Measurements from ENCODE around the gene DNAJC19.

DNAJC19 gene

DNA sequence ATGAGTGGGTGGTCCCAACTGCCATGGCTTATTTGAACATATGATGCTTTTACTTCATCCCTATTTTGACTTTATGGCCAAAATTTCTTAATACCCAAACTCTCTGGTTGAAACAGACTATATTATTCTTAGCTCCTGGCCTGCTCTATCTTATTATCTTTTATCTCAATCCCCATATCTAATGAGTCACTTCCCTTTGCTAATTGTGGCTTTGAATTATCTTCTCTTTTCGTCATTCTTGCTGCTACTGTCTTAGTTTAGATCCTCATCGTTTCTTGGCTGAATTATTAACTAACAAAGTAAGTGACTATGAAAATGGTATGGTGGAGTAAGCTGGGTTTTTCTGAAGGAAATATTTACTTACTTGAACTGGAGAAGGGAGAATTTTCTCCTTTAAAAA, 28.2 kb upstream of the DNAJC19 start:
- Histone ChIP-seq H3K27ac (ENCODE audit: low read depth, low read length, poor library complexity, severe bottlenecking) (no peak overlapping the region), H3K4me1 (ENCODE audit: insufficient read depth, low read length, severe bottlenecking) (no peaks in the 10 kb centered on the region), H2AFZ (ENCODE audit: low read length) (no peak overlapping the region), H3K79me2 (ENCODE audit: insufficient read depth, low read length) (no peaks in the 10 kb centered on the region), H3K9me2 (ENCODE audit: low read depth, low read length) (no peaks in the 10 kb centered on the region), H3K27me3 (ENCODE audit: insufficient read depth, low read length) (no peaks in the 10 kb centered on the region), H3K36me3 (ENCODE audit: insufficient read depth, low read length) (no peaks in the 10 kb centered on the region), H3K9ac (ENCODE audit: low read length) (no peak overlapping the region), H4K20me1 (ENCODE audit: insufficient read depth, low read length) (no peaks in the 10 kb centered on the region), H3K4me2 (ENCODE audit: low read length) (no peak overlapping the region), H3F3A (ENCODE audit: insufficient read depth, low read length) (no peaks in the 10 kb centered on the region), H3K9me3 (ENCODE audit: low read length) (no peaks in the 10 kb centered on the region), H3K4me3 (ENCODE audit: low read depth, low read length, poor library complexity, severe bottlenecking) (no peak overlapping the region)
- TF ChIP-seq CTCF (IDR thresholded peaks at IDR 0.05; ENCODE audit: low read length) (no peak), EZH2 (IDR thresholded peaks at IDR 0.05; ENCODE audit: borderline replicate concordance, low read length) (no peak)

DNA sequence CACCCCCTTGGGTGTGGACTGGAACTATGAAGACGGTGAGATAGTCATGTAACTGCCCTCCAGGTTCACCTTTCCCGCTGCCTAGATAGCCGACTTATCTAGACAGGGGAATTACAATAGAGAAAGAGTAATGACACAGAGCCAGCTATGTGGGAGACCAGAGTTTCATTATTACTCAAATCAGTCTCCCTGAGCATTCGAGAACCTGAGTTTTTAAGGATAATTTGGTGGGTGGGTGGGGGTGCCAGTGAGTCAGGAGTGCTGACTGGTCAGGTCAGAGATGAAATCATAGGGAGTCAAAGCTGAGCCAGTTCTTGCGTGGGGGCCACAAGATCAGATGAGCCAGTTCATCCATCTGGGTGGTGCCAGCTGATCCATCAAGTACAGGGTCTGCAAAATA, 19.7 kb upstream of the DNAJC19 start:
- no peak overlapping the region for H3K27ac ChIP-seq (ENCODE audit: low read depth, low read length, poor library complexity, severe bottlenecking)
- H3K27me3 ChIP-seq (ENCODE audit: insufficient read depth, low read length), result no peaks in the 10 kb centered on the region
- no peaks in the 10 kb centered on the region for H3K79me2 ChIP-seq (ENCODE audit: insufficient read depth, low read length)
- no peaks in the 10 kb centered on the region for H3K9me2 ChIP-seq (ENCODE audit: low read depth, low read length)
- H3K4me2 ChIP-seq (ENCODE audit: low read length), result no peak overlapping the region
- H3K9ac ChIP-seq (ENCODE audit: low read length), result no peak overlapping the region
- no peak overlapping the region for H3K4me3 ChIP-seq (ENCODE audit: low read depth, low read length, poor library complexity, severe bottlenecking)
- H2AFZ ChIP-seq (ENCODE audit: low read length), result no peak overlapping the region
- no peaks in the 10 kb centered on the region for H4K20me1 ChIP-seq (ENCODE audit: insufficient read depth, low read length)
- no peaks in the 10 kb centered on the region for H3K9me3 ChIP-seq (ENCODE audit: low read length)
- no peaks in the 10 kb centered on the region for H3F3A ChIP-seq (ENCODE audit: insufficient read depth, low read length)
- no peaks in the 10 kb centered on the region for H3K4me1 ChIP-seq (ENCODE audit: insufficient read depth, low read length, severe bottlenecking)
- no peaks in the 10 kb centered on the region for H3K36me3 ChIP-seq (ENCODE audit: insufficient read depth, low read length)
- no peak for TF ChIP-seq CTCF (IDR thresholded peaks at IDR 0.05; ENCODE audit: low read length)
- no peak for TF ChIP-seq EZH2 (IDR thresholded peaks at IDR 0.05; ENCODE audit: borderline replicate concordance, low read length)

DNA sequence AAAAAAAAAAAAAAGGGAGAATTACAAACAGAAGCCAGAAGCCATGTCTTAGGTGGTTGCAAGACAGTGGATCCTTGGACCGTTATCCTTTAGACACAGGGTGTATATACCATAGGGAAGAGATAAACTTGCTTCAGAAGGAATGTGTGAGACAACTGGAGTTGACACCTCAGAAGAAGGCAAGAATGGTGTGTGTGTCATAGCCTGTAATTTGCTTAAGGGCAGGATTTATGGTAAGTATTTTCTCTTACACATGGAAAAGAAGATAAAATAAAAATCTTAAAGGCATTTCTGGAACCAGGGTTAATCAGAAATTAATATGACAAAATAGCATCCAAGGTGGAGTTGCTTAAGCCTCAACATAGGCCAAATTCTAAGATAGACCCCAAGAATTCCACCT, 19.3 kb upstream of the DNAJC19 start:
- Histone ChIP-seq H3K4me1 (ENCODE audit: insufficient read depth, low read length, severe bottlenecking) (no peaks in the 10 kb centered on the region), H3K79me2 (ENCODE audit: insufficient read depth, low read length) (no peaks in the 10 kb centered on the region), H3K4me2 (ENCODE audit: low read length) (no peak overlapping the region), H4K20me1 (ENCODE audit: insufficient read depth, low read length) (no peaks in the 10 kb centered on the region), H3K9me2 (ENCODE audit: low read depth, low read length) (no peaks in the 10 kb centered on the region), H3K36me3 (ENCODE audit: insufficient read depth, low read length) (no peaks in the 10 kb centered on the region), H3K9ac (ENCODE audit: low read length) (no peak overlapping the region), H3K27ac (ENCODE audit: low read depth, low read length, poor library complexity, severe bottlenecking) (no peak overlapping the region), H3K27me3 (ENCODE audit: insufficient read depth, low read length) (no peaks in the 10 kb centered on the region), H3F3A (ENCODE audit: insufficient read depth, low read length) (no peaks in the 10 kb centered on the region), H2AFZ (ENCODE audit: low read length) (no peak overlapping the region), H3K4me3 (ENCODE audit: low read depth, low read length, poor library complexity, severe bottlenecking) (no peak overlapping the region), H3K9me3 (ENCODE audit: low read length) (no peaks in the 10 kb centered on the region)
- no peak for TF ChIP-seq CTCF (IDR thresholded peaks at IDR 0.05; ENCODE audit: low read length)
- TF ChIP-seq EZH2 (IDR thresholded peaks at IDR 0.05; ENCODE audit: borderline replicate concordance, low read length), result no peak

All from OCI-LY1 (cell line).